GM21576 (cell line): ENCODE measurements around the gene SNX30.

Experiments used
- ATAC-seq: cut with Tn5 transposase; IDR thresholded peaks from one replicate; pipeline ENCODE4 v1.9.1; 2021; ENCODE audit warnings: mild to moderate bottlenecking, moderate library complexity; ENCODE audit not compliant: unreplicated experiment

Gene SNX30

DNA sequence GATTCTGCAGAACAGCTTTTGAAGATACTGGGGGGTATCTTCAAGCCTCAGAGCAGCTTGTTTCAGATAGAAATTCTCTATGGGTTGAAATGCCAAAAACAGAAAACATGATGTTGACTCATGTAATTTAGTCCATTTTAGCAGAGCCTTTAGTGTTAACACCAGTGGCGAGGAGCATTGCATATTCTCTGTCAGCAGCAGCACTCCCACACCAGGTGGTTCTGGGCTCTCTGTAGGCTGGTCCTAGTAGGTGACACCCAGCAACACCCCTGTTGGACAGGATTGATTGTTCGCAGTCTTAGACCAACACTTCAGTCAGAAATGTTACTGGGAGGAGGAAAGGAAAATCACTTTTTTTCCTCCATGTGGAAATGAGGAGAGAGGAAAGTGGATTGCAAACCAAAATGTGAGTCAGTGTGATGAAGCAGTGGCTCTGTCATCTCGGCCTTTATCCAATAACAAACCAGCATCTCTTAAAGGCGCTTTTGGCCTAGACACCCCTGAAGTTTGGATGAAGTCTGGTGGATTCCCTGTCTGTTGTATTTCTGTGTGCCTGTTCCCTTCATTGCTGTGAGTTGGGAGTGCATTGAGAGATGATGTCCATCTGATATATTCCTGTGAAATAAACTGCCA, 123.3 kb downstream of the SNX30 start:
- no peak for ATAC-seq

- no peak for ATAC-seq
Measured at GRCh38 chr9:112878752-112879151, 128.2 kb downstream of the SNX30 start.

DNA sequence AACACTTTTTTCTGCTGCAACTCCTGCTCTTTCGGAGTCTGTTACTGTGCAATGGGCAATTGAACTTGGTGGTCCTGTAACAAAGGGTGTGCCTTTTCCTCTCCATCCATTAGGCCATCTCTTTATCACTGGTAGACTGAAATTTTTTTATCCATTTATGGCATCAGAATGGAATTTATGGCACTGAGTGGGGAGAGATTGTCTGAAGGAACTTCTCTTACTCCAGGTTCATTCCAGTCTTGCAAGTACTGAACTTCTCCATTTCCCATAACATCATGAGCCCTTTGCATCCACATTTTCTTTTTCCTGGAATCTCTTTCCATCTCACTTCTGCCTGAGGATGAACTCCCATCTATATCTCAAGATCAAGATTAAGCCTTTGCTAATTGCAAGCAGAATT, 130.1 kb downstream of the SNX30 start:
- no peak for ATAC-seq

GRCh38 chr9:112881331-112881730, 130.8 kb downstream of the SNX30 start:
- ATAC-seq: no peak

DNA sequence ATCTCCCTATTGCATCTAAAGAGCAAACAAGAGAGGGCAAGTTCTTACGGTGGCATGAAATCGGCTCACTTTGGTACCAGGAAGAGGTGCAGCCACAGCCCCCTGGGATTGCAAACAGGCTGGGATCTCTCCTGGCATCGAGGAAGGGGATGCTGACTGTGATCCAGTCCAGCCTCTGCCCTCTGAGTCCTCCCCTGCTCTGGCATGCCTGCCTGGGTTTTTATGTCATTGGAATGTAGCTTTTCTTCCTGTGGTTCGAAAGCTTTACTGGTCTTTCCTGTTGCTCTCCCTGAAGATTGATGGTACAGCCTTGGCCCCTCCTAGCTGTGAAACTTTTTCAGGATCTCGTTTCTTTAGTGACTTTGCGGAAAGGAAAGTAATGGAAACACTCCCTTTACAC, 133.5 kb downstream of the SNX30 start:
- ATAC-seq: no peak

DNA sequence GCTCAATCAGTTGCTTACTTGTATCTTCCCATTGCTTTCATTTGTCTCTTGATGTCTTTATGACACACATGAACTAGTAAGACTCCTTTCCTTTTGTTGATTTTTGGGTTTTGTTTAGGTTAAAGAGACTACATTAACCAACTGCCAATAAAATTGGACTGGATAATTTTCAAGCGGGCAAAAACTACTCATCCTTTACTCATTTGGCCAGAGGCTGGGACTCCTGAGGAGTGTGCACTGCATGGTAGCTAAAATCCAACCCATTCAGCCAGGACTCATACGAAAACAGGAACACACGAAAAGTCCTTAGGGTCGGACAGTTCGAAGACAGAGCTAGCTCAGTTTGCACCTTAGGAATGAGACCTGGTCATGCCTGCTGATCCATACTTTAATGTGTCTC, 134.2 kb downstream of the SNX30 start:
- no peak for ATAC-seq

GRCh38 chr9:112885324-112885723, 134.8 kb downstream of the SNX30 start:
- ATAC-seq: no peak

DNA sequence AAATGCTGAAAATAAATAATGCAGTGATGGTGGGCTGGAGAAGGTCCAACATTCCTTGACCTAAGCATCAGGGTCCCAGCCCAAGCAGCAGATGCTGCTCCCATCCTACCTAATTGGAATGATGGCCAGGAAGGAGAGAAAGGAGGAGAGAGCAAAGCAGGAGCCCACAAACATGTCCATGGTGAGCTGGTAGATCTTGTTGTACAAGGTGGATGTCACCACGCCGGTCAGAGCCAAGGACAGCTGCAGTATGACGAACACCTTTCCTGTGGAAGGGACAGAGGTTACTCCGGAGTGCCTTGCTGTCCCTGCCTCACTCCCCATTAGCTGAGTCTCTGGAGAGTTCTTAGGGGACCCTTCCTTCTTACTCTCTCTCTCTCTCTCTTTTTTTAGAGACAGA, 135.8 kb downstream of the SNX30 start:
- no peak for ATAC-seq

DNA sequence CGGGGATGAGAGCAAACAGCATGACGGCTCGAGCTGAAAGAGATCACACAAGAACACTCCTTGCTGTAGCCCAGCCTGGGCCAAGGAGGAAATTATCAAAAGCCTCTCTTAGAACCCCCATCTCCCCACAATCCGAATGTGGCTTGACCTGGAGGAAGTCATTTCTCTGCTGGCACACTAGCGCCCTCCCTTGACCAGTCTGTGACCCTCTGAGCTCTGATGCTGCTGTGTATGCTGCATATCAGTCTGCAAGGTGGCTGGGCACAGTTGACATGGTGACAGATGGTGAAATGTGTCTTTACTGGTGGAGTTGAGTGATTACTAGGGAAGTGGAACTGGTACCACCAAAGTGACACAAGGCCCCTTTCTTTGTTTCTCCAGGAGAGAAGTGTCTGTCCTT, 136.8 kb downstream of the SNX30 start:
- no peak for ATAC-seq

DNA sequence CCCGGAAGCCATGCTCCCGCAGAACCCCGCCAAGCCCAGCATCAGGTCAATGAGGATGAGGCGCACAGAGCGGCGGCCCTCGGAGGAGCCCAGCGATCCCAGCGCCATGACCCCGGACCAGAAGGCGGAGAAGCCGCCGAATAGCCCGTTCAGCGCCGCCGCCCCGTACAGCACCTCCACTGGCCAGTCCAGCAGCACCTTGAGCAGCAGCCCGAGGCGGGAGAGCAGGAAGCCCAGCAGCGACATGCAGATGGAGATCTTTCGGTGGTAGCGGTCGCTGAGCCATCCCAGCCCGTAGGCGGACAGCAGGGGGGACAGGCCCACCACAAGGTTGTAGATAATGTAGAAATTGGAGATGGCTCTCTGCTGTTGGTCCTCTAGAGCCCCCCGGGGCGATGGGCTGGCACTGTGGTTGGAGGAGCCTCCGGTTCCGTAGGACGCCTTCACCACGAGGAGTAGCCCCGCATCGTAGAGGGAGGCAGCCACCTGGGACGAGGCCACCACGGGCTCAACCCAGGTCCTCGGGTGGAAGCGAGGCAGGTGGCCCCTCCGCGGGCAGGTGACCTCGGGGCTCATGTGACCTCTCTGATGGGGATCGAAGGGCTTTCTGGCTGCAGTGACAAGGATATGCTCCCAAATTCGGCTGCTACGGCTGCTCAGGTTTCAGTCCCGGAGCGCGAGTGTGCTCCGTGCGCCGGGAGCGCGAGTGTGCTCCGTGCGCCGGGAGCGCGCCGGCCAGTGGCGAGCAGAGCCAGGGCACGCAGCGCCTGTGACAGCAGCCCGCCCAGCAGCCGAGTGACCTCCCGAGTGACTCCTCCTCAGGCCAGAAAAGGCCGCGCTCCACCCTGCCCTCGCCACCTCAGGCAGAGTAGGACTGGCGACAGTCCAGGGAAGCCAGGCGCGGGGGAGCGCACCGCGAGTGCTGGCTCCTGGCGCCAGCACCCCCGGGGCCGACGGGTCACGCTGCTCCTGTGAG, 139.8 kb downstream of the SNX30 start, which contains the start of gene SLC46A2:
SLC46A2 (minus strand) TSS at position 771 of the 976 bp plus-strand sequence; CDS start at position 576, 195 bp downstream.
- no peak for ATAC-seq

GRCh38 chr9:112891521-112891920, 141.0 kb downstream of the SNX30 start:
- ATAC-seq: no peak

DNA sequence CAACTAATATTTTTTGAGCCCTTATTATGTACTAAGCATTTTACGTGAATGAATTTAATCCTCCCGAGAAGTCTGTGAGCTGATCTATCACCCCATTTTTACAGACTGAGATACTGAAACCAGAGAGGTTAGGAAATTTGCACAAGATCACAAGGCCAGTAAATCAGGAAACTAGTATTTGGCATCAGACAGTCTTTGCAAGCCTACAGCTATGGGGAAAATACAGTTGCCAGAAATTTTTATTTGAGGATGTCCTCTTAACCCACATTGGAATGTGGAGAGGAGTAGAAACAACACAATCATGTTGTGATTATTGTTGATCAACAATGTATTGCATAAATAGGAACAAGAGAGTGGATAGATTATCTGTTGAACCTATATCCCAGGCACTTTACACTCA, 142.4 kb downstream of the SNX30 start:
- no peak for ATAC-seq

GRCh38 chr9:112894041-112894440, 143.5 kb downstream of the SNX30 start:
- no peak for ATAC-seq

GRCh38 chr9:112894699-112895098, 144.1 kb downstream of the SNX30 start:
- ATAC-seq: no peak

DNA sequence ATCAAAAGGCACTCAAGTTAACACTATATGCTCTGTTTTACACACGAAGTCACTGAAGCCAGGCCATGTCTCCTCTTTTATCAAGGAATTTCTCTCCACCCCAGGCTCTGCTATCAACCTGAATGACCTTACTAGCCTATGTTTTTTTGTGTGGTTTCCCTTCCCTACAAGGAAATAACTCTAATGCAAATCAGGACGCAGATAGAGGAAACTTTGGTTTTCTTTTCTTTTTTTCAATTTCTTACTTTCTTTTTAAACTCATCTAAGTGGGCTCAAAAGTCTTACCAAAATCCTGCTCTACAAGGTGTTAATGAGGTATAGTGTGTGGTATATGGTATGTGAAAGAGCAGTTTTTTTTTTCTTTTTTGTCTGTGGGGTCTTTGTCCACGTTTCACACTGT, 145.6 kb downstream of the SNX30 start:
- ATAC-seq: no peak

DNA sequence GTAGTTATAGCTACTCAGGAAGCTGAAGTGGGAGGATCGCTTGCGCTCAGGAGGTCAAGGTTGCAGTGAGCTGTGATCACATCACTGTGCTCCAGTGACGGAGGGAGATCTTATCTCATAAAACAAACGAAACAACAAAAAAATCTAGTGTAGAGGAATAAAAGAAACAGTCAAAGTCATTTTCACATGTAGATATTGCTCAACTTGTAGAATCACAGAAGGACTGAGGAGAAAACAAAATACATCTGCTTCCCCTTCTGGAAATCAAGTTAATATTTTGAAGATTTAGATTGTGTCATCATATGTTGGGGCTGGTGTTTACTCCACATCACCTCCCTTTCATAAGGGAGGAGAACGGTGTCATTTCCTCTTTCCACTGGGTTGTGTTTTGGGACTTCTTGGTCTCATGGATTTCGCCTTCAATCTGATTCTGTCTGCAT, 148.3 kb downstream of the SNX30 start:
- no peak for ATAC-seq

DNA sequence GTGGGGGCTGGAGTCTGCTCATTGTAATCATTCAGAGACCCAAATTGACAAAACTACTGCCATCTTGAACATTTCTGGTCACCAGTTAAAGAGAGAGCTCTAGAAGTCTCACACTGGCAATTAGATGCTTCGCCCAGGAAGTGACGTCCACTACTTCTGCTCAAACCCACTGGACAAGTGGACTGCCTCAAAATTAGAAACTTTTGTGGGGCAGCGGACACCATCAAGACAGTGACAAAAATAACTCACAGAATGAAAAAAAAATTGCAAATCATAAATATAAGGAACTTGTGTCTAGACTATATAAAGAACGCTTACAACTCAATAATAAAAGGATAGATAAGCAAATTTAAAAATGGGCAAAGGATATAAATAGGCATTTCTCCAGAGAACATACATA, 149.9 kb downstream of the SNX30 start:
- no peak for ATAC-seq

GRCh38 chr9:112900901-112901300, 150.3 kb downstream of the SNX30 start:
- no peak for ATAC-seq

DNA sequence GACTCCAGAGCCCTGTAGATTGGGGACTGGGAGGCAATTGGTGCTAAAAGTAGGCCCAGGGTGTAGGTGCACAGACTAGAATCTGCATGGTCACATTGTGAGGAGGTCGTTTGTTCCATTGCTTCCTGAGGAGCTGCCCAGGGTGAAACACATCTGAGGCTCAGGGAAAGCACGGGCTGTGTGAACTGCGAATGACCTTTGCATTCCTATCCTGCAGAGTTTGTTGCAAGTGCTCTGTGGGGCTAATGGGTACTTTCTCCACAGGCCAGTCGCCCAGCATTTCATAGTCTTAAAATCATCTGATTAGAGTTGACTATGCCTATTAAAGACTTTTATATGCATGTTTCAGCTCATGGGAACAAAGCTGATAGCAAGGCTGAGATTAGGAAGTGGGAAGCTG, 154.5 kb downstream of the SNX30 start:
- ATAC-seq: no peak

GRCh38 chr9:112911736-112912135, 161.2 kb downstream of the SNX30 start:
- no peak for ATAC-seq

- no peak for ATAC-seq
Measured at GRCh38 chr9:112912636-112913035, 162.1 kb downstream of the SNX30 start.

- ATAC-seq: no peak
Measured at GRCh38 chr9:112913326-112913725, 162.8 kb downstream of the SNX30 start.
